ENCODE measurements around the gene ACACA.
"Not testable (repeated sequence)": the region's sequence is repeated elsewhere in the genome, so short reads cannot be mapped to it uniquely, and the experiment has no call there.

Gene ACACA

GRCh38 chr17:37406635-37407461 is at the start of gene ACACA, which contains the start of gene TADA2A:
ACACA (minus strand) TSS chr17:37406836; CDS start chr17:37406299, 537 bp downstream.
TADA2A (plus strand) TSS chr17:37406886; CDS start chr17:37411366, 4,480 bp downstream.
- peak in 1 of 2 experiments; percentile 19 for DNase-seq (ENCODE audit: low read depth in 2 of 2)

GRCh38 chr17:37450112-37450511 is 43.5 kb upstream of the ACACA start:
- DNase-seq (ENCODE audit: low read depth in 2 of 2) = no peak

GRCh38 chr17:37447641-37448040 is 41.0 kb upstream of the ACACA start:
- DNase-seq (ENCODE audit: low read depth in 2 of 2) = no peak

GRCh38 chr17:37446027-37446426 is 39.4 kb upstream of the ACACA start:
- DNase-seq (ENCODE audit: low read depth in 2 of 2) = no peak

- DNase-seq (ENCODE audit: low read depth in 2 of 2) = not testable (repeated sequence)
Observed at GRCh38 chr17:37441369-37442014, 34.9 kb upstream of the ACACA start.

- no peak for DNase-seq (ENCODE audit: low read depth in 2 of 2)
Observed at GRCh38 chr17:37440424-37440823, 33.8 kb upstream of the ACACA start.

GRCh38 chr17:37438141-37438540 is 31.5 kb upstream of the ACACA start:
- no peak for DNase-seq (ENCODE audit: low read depth in 2 of 2)

- no peak for DNase-seq (ENCODE audit: low read depth in 2 of 2)
Observed at GRCh38 chr17:37432671-37433070, 26.0 kb upstream of the ACACA start.

GRCh38 chr17:37430051-37430627 is 23.5 kb upstream of the ACACA start:
- no peak for DNase-seq (ENCODE audit: low read depth in 2 of 2)

GRCh38 chr17:37429453-37429852 is 22.8 kb upstream of the ACACA start:
- no peak for DNase-seq (ENCODE audit: low read depth in 2 of 2)

- no peak for DNase-seq (ENCODE audit: low read depth in 2 of 2)
Observed at GRCh38 chr17:37429039-37429438, 22.4 kb upstream of the ACACA start.

GRCh38 chr17:37425268-37425667 is 18.6 kb upstream of the ACACA start:
- no peak for DNase-seq (ENCODE audit: low read depth in 2 of 2)

- DNase-seq (ENCODE audit: low read depth in 2 of 2) = no peak
Observed at GRCh38 chr17:37422971-37423625, 16.5 kb upstream of the ACACA start.

GRCh38 chr17:37417852-37418251 is 11.2 kb upstream of the ACACA start:
- DNase-seq (ENCODE audit: low read depth in 2 of 2) = no peak

- DNase-seq (ENCODE audit: low read depth in 2 of 2) = no peak
Observed at GRCh38 chr17:37413875-37414519, 7.4 kb upstream of the ACACA start.

GRCh38 chr17:37410357-37410756 is 3.7 kb upstream of the ACACA start:
- DNase-seq (ENCODE audit: low read depth in 2 of 2) = no peak

GRCh38 chr17:37408145-37408479 is 1.5 kb upstream of the ACACA start:
- DNase-seq (ENCODE audit: low read depth in 2 of 2) = not testable (repeated sequence)

GRCh38 chr17:37405955-37406634 is 541 bp downstream of the ACACA start:
- no peak for DNase-seq (ENCODE audit: low read depth in 2 of 2)

- not testable (repeated sequence) for DNase-seq (ENCODE audit: low read depth in 2 of 2)
Observed at GRCh38 chr17:37405522-37405921, 1.1 kb downstream of the ACACA start.

GRCh38 chr17:37400505-37400904 is 6.1 kb downstream of the ACACA start:
- DNase-seq (ENCODE audit: low read depth in 2 of 2) = no peak

- no peak for DNase-seq (ENCODE audit: low read depth in 2 of 2)
Observed at GRCh38 chr17:37399265-37399803, 7.3 kb downstream of the ACACA start.
